ENCODE results near the gene PARP12.

DNA sequence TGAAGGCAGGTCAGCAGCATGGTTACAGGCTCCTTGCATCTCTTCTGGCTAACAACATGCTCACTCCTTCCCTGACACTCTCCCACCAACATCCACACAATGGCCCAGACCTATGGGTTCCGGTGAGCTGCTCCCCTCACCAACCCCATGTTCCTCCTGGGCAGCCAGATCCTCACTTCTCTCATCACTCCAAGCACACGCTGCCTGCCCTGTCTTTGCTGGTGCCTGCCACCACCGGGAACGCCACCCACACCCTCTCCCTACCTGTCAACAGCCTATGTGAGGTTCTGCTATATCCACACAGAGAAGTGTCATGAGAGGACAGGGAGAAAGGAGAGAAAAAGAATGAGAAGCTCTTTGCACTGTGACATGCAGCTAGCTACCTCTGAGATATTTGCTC, 14.6 kb downstream of the PARP12 start:
- TF ChIP-seq GLIS3 (CRISPR knock-in tag; IDR thresholded peaks at IDR 0.05), result no peak
- TF ChIP-seq, protein P1, sequence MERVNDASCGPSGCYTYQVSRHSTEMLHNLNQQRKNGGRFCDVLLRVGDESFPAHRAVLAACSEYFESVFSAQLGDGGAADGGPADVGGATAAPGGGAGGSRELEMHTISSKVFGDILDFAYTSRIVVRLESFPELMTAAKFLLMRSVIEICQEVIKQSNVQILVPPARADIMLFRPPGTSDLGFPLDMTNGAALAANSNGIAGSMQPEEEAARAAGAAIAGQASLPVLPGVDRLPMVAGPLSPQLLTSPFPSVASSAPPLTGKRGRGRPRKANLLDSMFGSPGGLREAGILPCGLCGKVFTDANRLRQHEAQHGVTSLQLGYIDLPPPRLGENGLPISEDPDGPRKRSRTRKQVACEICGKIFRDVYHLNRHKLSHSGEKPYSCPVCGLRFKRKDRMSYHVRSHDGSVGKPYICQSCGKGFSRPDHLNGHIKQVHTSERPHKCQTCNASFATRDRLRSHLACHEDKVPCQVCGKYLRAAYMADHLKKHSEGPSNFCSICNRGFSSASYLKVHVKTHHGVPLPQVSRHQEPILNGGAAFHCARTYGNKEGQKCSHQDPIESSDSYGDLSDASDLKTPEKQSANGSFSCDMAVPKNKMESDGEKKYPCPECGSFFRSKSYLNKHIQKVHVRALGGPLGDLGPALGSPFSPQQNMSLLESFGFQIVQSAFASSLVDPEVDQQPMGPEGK (CRISPR knock-in tag; IDR thresholded peaks at IDR 0.05; ENCODE audit: borderline replicate concordance), result no peak
